ENCODE measurements around the gene LENG1.

GRCh38 chr19:54178581-54179261 is 19.2 kb upstream of the LENG1 start:
- TF ChIP-seq CTCF (IDR thresholded peaks at IDR 0.05) (no peak), POLR2A (IDR thresholded peaks at IDR 0.05) (no peak)
